ENCODE data around the gene DACT2. TPM values are rescaled to one million over a fixed set of nuclear protein-coding genes. Genes with fewer than 3 reads are reported as not detected.

Gene DACT2
- total and polyA plus RNA-seq, 12 donors, result 0.09 to 1.5 (median 0.65) TPM

DNA sequence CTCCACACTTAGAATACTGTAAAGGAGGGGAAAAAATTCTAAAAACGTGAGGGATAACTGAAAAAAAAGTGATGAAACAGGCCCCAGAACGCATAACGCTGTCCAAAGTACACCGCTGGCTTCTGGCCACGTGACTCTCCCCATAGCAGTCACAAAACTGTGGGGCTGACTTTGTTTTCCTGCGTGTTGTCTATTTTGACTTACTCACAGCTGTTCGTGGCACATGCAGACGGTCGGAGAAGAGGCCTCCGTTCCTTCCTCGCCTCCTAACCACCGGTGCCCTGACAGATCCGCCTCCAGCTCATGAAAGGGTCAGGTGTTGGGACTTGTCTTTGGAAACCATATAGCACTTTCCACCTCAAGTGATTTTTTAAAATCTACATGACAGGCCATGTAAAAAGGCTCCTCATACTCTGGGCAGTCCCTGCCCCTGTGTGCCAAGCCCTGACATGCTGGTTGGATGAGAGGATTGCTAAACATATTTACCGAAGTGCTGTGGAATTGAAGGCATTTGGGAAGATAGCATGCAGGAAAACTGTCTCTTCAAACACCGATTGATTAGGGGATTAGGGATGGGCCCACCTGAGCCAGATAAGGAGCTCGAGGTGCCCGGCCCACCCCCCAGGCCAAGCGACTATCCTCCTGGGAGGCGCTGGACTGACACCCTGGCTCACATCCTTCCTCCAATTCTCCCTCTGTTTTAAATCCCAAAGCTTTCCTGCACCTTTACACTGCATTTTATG is 54.8 kb downstream of the DACT2 start:
- no peak for DNase-seq
- Histone ChIP-seq H3K27me3 (peaks cover 0 to 53% (median 16%) of the 10 kb centered on the region in 7 donors), H3K36me3 (no peaks in the 10 kb centered on the region), H3K4me3 (no peak overlapping the region), H3K27ac (no peak overlapping the region), H3K9me3 (peaks cover 0 to 3% (median 0%) of the 10 kb centered on the region in 11 donors), H3K4me1 (no peaks in the 10 kb centered on the region)
- intact Hi-C loops (cut with DNase I), result no loop called here
- ATAC-seq, result peak in 1 of 8 donors; percentile 44
- 54 to 58% methylated on average over 19 of the region's 19 CpGs for WGBS, 2 donors
- TF ChIP-seq CTCF (IDR thresholded peaks at IDR 0.05), result no peak

- Histone ChIP-seq H3K36me3 (no peaks in the 10 kb centered on the region), H3K27ac (no peak overlapping the region), H3K4me1 (no peaks in the 10 kb centered on the region), H3K27me3 (peaks cover 0 to 53% (median 19%) of the 10 kb centered on the region in 7 donors), H3K4me3 (no peak overlapping the region), H3K9me3 (peaks cover 0 to 3% (median 0%) of the 10 kb centered on the region in 11 donors)
- intact Hi-C loops (cut with DNase I), result no loop called here
- ATAC-seq, result no peak
- no peak for DNase-seq
- TF ChIP-seq CTCF (IDR thresholded peaks at IDR 0.05), result no peak
- WGBS, 2 donors, result 85 to 91% methylated on average over 28 of the region's 28 CpGs
These were observed 56.1 kb downstream of the DACT2 start for GRCh38 chr6:168263351-168263905.

DNA sequence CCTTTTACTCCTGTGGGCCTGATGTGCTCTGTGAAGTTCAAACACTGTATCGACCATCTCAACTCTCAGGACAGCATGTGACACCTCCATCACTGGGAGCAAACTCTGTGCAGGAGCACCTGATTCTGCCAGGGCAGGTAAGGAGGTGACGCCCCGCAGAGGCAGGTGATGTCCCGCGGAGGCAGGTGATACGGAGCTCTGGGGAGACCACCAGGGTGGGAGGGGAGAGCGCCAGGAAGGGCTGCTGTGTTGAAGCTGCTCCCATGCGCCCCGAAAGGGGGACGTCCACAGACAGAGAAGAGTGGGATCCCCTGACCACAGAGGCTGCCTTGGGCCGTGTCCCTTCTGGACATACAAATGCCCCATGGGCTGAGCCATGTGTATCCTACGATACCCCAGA is 58.3 kb downstream of the DACT2 start:
- no peak for DNase-seq
- no peak for ATAC-seq
- WGBS, 2 donors, result 95% methylated on average over 12 of the region's 12 CpGs
- Histone ChIP-seq H3K27me3 (peaks cover 0 to 37% (median 22%) of the 10 kb centered on the region in 7 donors), H3K9me3 (no peaks in the 10 kb centered on the region), H3K27ac (no peak overlapping the region), H3K4me3 (no peak overlapping the region), H3K36me3 (no peaks in the 10 kb centered on the region), H3K4me1 (no peaks in the 10 kb centered on the region)
- intact Hi-C loops (cut with DNase I), result no loop called here
- TF ChIP-seq CTCF (IDR thresholded peaks at IDR 0.05), result no peak

GRCh38 chr6:168260420-168260987 is 59.1 kb downstream of the DACT2 start:
- Histone ChIP-seq H3K9me3 (peaks cover 0 to 7% (median 0%) of the 10 kb centered on the region in 11 donors), H3K4me3 (no peak overlapping the region), H3K27me3 (peaks cover 0 to 34% (median 15%) of the 10 kb centered on the region in 7 donors), H3K36me3 (no peaks in the 10 kb centered on the region), H3K4me1 (no peaks in the 10 kb centered on the region), H3K27ac (no peak overlapping the region)
- no peak for TF ChIP-seq CTCF (IDR thresholded peaks at IDR 0.05)
- WGBS, 2 donors, result 83 to 89% methylated on average over 24 of the region's 24 CpGs
- intact Hi-C loops (cut with DNase I), result no loop called here
- no peak for ATAC-seq
- no peak for DNase-seq
